Natural killer cell (primary cell): ENCODE data around the gene ACSS1. TPM values are rescaled to one million over a fixed set of nuclear protein-coding genes. Genes with fewer than 3 reads are reported as not detected.

Source experiments
- ATAC-seq, 3 donors: fragments of 150-1000 bp in 2 of 3; fragments of 200-7000 bp in 1 of 3; cut with Tn5 transposase; 1 replicate in 1 of 3; 2 replicates in 2 of 3; pipeline ENCODE4 v1.10.0; 2021; ENCODE audit warnings: mild to moderate bottlenecking in 2 of 3, moderate library complexity in 2 of 3
- DNase-seq, 2 donors: peaks; one replicate each; pipeline versions ENCODE4 v3.0.0 to v3.0.0-alpha.2; 2013 to 2021; ENCODE audit warnings: mixed read lengths in 1 of 2
- H3K27ac ChIP-seq: one replicate; pipeline ENCODE4 v1.5.1; 2013; ENCODE audit warnings: mild to moderate bottlenecking, low read length
- H3K27me3 ChIP-seq: one replicate; pipeline ENCODE4 v1.6.1; 2013; ENCODE audit warnings: low read length; ENCODE audit not compliant: control insufficient read depth, insufficient read depth
- H3K36me3 ChIP-seq: one replicate; pipeline ENCODE4 v1.6.1; 2013; ENCODE audit warnings: low read length; ENCODE audit not compliant: control insufficient read depth, insufficient read depth
- H3K4me1 ChIP-seq: one replicate; pipeline ENCODE4 v1.6.1; 2013; ENCODE audit warnings: low read length; ENCODE audit not compliant: control insufficient read depth, insufficient read depth
- H3K4me3 ChIP-seq: one replicate; pipeline ENCODE4 v1.5.1; 2013; ENCODE audit warnings: low read length
- H3K9me3 ChIP-seq: one replicate; pipeline ENCODE4 v1.6.1; 2013; ENCODE audit warnings: low read length; ENCODE audit not compliant: control insufficient read depth, insufficient read depth
- H3K27ac Mint-ChIP-seq, 2 donors: one replicate each; pipeline ENCODE4 v1.8.0; 2022; ENCODE audit warnings: mild to moderate bottlenecking in 2 of 2, mixed read lengths in 2 of 2, moderate library complexity in 1 of 2
- H3K27me3 Mint-ChIP-seq, 2 donors: one replicate each; pipeline ENCODE4 v1.8.0; 2022; ENCODE audit warnings: low read depth in 2 of 2, mixed read lengths in 2 of 2
- H3K36me3 Mint-ChIP-seq: one replicate; pipeline ENCODE4 v1.8.0; 2022; ENCODE audit warnings: mixed read lengths
- H3K4me1 Mint-ChIP-seq, 2 donors: one replicate each; pipeline ENCODE4 v1.8.0; 2022; ENCODE audit warnings: mixed read lengths in 2 of 2
- H3K4me3 Mint-ChIP-seq: one replicate; pipeline ENCODE4 v1.8.0; 2022; ENCODE audit warnings: mild to moderate bottlenecking, moderate library complexity, mixed read lengths
- H3K9me3 Mint-ChIP-seq, 2 donors: one replicate each; pipeline ENCODE4 v1.8.0; 2022; ENCODE audit warnings: mixed read lengths in 2 of 2
- WGBS: methylation state at CpG from one replicate; pipeline ENCODE4 v1.1.7; 2013; ENCODE audit warnings: missing lambda C conversion rate; ENCODE audit not compliant: insufficient coverage; 5-methylcytosine and 5-hydroxymethylcytosine counted together
- intact Hi-C: fragments of 100-400 bp; cut with micrococcal nuclease; formaldehyde crosslinking; loops from one replicate; pipeline ENCODE4 v1.14.2; 2022
- total RNA-seq, 4 donors: library from RNA; stranded (reverse); fragments of 120-200 nt in 1 of 4; gene quantifications; one replicate each; pipeline versions ENCODE4 v1.2.3 to v1.2.4, GENCODE V29; 2013 to 2022
- TF ChIP-seq, protein P1 (sequence below): fragments of 200-600 bp; IDR thresholded peaks from one replicate; pipeline ENCODE4 v1.8.0; 2022; ENCODE audit warnings: antibody characterized with exemption

ACSS1 gene
- total RNA-seq, 3 donors from 2014 or later (not counting 1 experiment from before 2014, with no cell fraction given) = 46.3 to 67.4 (median 57.4) TPM

GRCh38 chr20:25052255-25053194, 5.4 kb downstream of the ACSS1 start:
- peaks cover 14% of the 10 kb centered on the region for H3K36me3 ChIP-seq
- no peaks in the 10 kb centered on the region for H3K27me3 Mint-ChIP-seq
- no peak overlapping the region for H3K4me3 Mint-ChIP-seq
- 83% methylated on average over 16 of the region's 16 CpGs for WGBS
- H3K4me1 Mint-ChIP-seq = peaks cover 58 to 66% of the 10 kb centered on the region in 2 donors
- H3K9me3 ChIP-seq = no peaks in the 10 kb centered on the region
- peak overlapping the region; percentile 33 for H3K27ac ChIP-seq
- DNase-seq (no peak), ATAC-seq (no peak)
- H3K27me3 ChIP-seq = no peaks in the 10 kb centered on the region
- no peak overlapping the region for H3K4me3 ChIP-seq
- TF ChIP-seq, protein P1, sequence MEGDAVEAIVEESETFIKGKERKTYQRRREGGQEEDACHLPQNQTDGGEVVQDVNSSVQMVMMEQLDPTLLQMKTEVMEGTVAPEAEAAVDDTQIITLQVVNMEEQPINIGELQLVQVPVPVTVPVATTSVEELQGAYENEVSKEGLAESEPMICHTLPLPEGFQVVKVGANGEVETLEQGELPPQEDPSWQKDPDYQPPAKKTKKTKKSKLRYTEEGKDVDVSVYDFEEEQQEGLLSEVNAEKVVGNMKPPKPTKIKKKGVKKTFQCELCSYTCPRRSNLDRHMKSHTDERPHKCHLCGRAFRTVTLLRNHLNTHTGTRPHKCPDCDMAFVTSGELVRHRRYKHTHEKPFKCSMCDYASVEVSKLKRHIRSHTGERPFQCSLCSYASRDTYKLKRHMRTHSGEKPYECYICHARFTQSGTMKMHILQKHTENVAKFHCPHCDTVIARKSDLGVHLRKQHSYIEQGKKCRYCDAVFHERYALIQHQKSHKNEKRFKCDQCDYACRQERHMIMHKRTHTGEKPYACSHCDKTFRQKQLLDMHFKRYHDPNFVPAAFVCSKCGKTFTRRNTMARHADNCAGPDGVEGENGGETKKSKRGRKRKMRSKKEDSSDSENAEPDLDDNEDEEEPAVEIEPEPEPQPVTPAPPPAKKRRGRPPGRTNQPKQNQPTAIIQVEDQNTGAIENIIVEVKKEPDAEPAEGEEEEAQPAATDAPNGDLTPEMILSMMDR = no peak
- no peaks in the 10 kb centered on the region for H3K36me3 Mint-ChIP-seq
- no peaks in the 10 kb centered on the region for H3K9me3 Mint-ChIP-seq
- H3K27ac Mint-ChIP-seq = peak overlapping the region in 1 of 2 donors; percentile 90
- intact Hi-C loops = no loop called here
- H3K4me1 ChIP-seq = peaks cover 60% of the 10 kb centered on the region

- H3K4me1 Mint-ChIP-seq = peaks cover 57 to 61% of the 10 kb centered on the region in 2 donors
- intact Hi-C loops = no loop called here
- no peak overlapping the region for H3K27ac ChIP-seq
- no peak for DNase-seq
- no peaks in the 10 kb centered on the region for H3K36me3 Mint-ChIP-seq
- H3K27ac Mint-ChIP-seq = peak overlapping the region; percentile 43 to 79
- TF ChIP-seq, protein P1 = no peak
- no peak overlapping the region for H3K4me3 ChIP-seq
- no peaks in the 10 kb centered on the region for H3K27me3 Mint-ChIP-seq
- no peak for ATAC-seq
- no peaks in the 10 kb centered on the region for H3K9me3 ChIP-seq
- peaks cover 56% of the 10 kb centered on the region for H3K4me1 ChIP-seq
- WGBS = 96% methylated on average over 7 of the region's 7 CpGs
- no peak overlapping the region for H3K4me3 Mint-ChIP-seq
- H3K27me3 ChIP-seq = no peaks in the 10 kb centered on the region
- peaks cover 24% of the 10 kb centered on the region for H3K36me3 ChIP-seq
- H3K9me3 Mint-ChIP-seq = no peaks in the 10 kb centered on the region
Measured at GRCh38 chr20:25051386-25052155, 6.4 kb downstream of the ACSS1 start.

DNA sequence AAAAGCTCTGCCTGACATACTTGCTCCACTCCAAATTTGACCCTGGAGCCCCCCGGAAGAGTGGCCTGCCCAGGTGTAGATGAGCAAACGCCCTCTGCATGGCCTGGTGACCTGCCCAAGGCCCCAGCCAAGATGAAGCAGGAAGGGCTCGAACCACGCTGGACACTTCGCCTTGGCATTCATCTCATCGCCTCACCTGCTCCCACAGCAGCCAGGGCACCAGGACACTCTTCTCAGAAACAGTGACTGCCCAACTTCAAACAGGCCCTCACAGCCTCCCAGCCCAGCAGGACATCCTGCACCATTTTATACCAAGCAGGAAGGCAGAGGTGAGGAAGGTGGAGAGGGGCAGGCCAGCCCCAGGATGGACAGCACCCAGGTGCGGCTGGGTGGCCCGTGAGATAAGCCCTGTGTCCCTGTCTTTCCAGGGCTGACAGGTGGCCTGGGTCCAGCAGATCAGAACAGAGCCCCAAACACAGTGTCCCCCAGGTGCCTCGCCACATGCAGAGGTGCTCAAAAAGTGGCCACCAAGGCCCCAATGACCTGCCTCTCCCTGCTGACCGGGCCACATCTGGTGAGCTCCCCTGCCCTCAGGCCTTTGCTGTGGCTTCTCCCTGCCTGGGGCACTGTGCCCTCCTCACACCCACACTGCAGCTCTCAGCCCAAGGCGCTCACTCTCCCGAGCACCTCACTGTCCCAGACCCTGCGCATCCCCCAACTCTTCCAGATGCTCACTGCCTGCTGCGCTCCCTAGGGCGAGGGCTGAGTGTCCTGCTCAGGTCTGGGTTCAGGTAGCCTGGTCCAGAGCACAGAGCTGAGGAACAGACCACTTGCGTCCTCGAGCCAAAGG, 7.2 kb downstream of the ACSS1 start:
- peaks cover 49 to 53% of the 10 kb centered on the region in 2 donors for H3K4me1 Mint-ChIP-seq
- DNase-seq (no peak), ATAC-seq (no peak)
- no peaks in the 10 kb centered on the region for H3K36me3 Mint-ChIP-seq
- Histone ChIP-seq H3K27ac (no peak overlapping the region), H3K4me3 (no peak overlapping the region), H3K4me1 (peaks cover 47% of the 10 kb centered on the region), H3K9me3 (no peaks in the 10 kb centered on the region), H3K36me3 (peaks cover 29% of the 10 kb centered on the region), H3K27me3 (no peaks in the 10 kb centered on the region)
- H3K4me3 Mint-ChIP-seq = no peak overlapping the region
- H3K27ac Mint-ChIP-seq = peak overlapping the region; percentile 43 to 79
- H3K9me3 Mint-ChIP-seq = no peaks in the 10 kb centered on the region
- intact Hi-C loops = no loop called here
- 92% methylated on average over 17 of the region's 17 CpGs for whole genome bisulfite sequencing
- no peaks in the 10 kb centered on the region for H3K27me3 Mint-ChIP-seq
- TF ChIP-seq, protein P1 = no peak
